GM21717 (cell line): Measurements from ENCODE around the gene ZNF544.
A peak's percentile ranks its signal among the peaks of the same experiment; 100 is the strongest.

Experiments used
- ATAC-seq: cut with Tn5 transposase; IDR thresholded peaks from one replicate; pipeline ENCODE4 v1.9.1; 2021; ENCODE audit warnings: mild to moderate bottlenecking, moderate library complexity; ENCODE audit not compliant: unreplicated experiment

The ZNF544 gene

GRCh38 chr19:58228585-58229254 lies at the start of gene ZNF544:
Gene ZNF544 (plus strand): TSS chr19:58228914. CDS start chr19:58244024, 15,110 bp downstream.
- ATAC-seq, result peak; percentile 77

- no peak for ATAC-seq
These were observed 46.7 kb upstream of the ZNF544 start for GRCh38 chr19:58181902-58182576.

- ATAC-seq, result no peak
These were observed 46.1 kb upstream of the ZNF544 start for GRCh38 chr19:58182577-58182988.

- peak; percentile 74 for ATAC-seq
These were observed 45.5 kb upstream of the ZNF544 start, which contains the start of gene ZNF274 for GRCh38 chr19:58182989-58183816. Gene ZNF274 (plus strand): TSS chr19:58183061. CDS start chr19:58183966, 905 bp downstream.

GRCh38 chr19:58183817-58184215 lies 44.9 kb upstream of the ZNF544 start:
- ATAC-seq, result no peak

- ATAC-seq, result no peak
These were observed 31.7 kb upstream of the ZNF544 start for GRCh38 chr19:58196901-58197616.

GRCh38 chr19:58203814-58204475 lies 24.8 kb upstream of the ZNF544 start:
- ATAC-seq, result no peak

GRCh38 chr19:58204566-58204965 lies 24.1 kb upstream of the ZNF544 start:
- ATAC-seq, result no peak

GRCh38 chr19:58209577-58209976 lies 19.1 kb upstream of the ZNF544 start:
- no peak for ATAC-seq

GRCh38 chr19:58212336-58213074 lies 16.2 kb upstream of the ZNF544 start:
- ATAC-seq, result no peak

GRCh38 chr19:58213075-58213369 lies 15.7 kb upstream of the ZNF544 start:
- ATAC-seq, result no peak

GRCh38 chr19:58217069-58217481 lies 11.6 kb upstream of the ZNF544 start:
- ATAC-seq, result no peak

- ATAC-seq, result no peak
These were observed 10.9 kb upstream of the ZNF544 start for GRCh38 chr19:58217607-58218391.

GRCh38 chr19:58218899-58219298 lies 9.8 kb upstream of the ZNF544 start:
- no peak for ATAC-seq

GRCh38 chr19:58227964-58228584 lies 640 bp upstream of the ZNF544 start:
- ATAC-seq, result peak; percentile 62

GRCh38 chr19:58229255-58229639 lies 533 bp downstream of the ZNF544 start:
- no peak for ATAC-seq

GRCh38 chr19:58237324-58237723 lies 8.6 kb downstream of the ZNF544 start:
- ATAC-seq, result no peak

GRCh38 chr19:58243351-58243750 lies 14.6 kb downstream of the ZNF544 start:
- ATAC-seq, result no peak

GRCh38 chr19:58248886-58249285 lies 20.2 kb downstream of the ZNF544 start:
- no peak for ATAC-seq
